Endothelial cell of umbilical vein (primary cell): ENCODE data around the gene LDAF1. TPM values are rescaled to one million over a fixed set of nuclear protein-coding genes. Genes with fewer than 3 reads are reported as not detected.

ENCODE experiments used
- BruUV-seq: library from RNA; stranded (reverse); fragments of 400-500 nt; replicated peaks from 2 replicates; lab custom pipeline; 2021; lab: Mats Ljungman, UMichigan
- CTCF ChIA-PET: fragments of 300-600, 350-600 bp; sonication (Branson Sonifier 250); formaldehyde crosslinking; loops from one replicate; lab custom pipeline; 2021; ENCODE audit warnings: antibody characterized with exemption, inconsistent platforms; lab: Charles Lee
- POLR2A ChIA-PET: fragments of 300-600, 350-600 bp; sonication (Branson Sonifier 250); formaldehyde crosslinking; loops from one replicate; lab custom pipeline; 2021; ENCODE audit warnings: antibody characterized with exemption, inconsistent platforms; lab: Charles Lee
- DNase-seq: peaks from one replicate; pipeline ENCODE4 v3.0.0-alpha.2; 2011; ENCODE audit warnings: low read depth, low spot score
- FAIRE-seq: peaks from 2 replicates; lab custom pipeline; 2011; peaks lifted over from hg19 to GRCh38; lab: Jason Lieb, UNC
- H2AFZ ChIP-seq: 2 replicates; pipeline ENCODE4 v1.6.0; 2012; ENCODE audit warnings: low read depth, low read length, control low read depth, inconsistent platforms
- H3K27ac ChIP-seq: 2 replicates; pipeline ENCODE4 v1.5.1; 2011; ENCODE audit warnings: low read depth, mild to moderate bottlenecking, control low read depth, low read length, moderate library complexity; ENCODE audit not compliant: insufficient read depth
- H3K27me3 ChIP-seq, 2 experiments: 2 replicates each; pipeline versions ENCODE4 v1.6.0 to v1.6.1; 2011; ENCODE audit warnings: low read length in 2 of 2, mixed read lengths in 1 of 2; ENCODE audit not compliant: control insufficient read depth in 2 of 2, insufficient read depth in 2 of 2
- H3K36me3 ChIP-seq, 2 experiments: 2 replicates in 1 of 2; 3 replicates in 1 of 2; pipeline ENCODE4 v1.5.1; 2011; ENCODE audit warnings: low read length in 2 of 2, mild to moderate bottlenecking in 1 of 2, moderate library complexity in 1 of 2; ENCODE audit not compliant: control insufficient read depth in 2 of 2, insufficient read depth in 2 of 2; ENCODE audit errors: extremely low read depth in 1 of 2
- H3K4me1 ChIP-seq: 3 replicates; pipeline ENCODE4 v1.5.1; 2011; ENCODE audit warnings: mild to moderate bottlenecking, low read length; ENCODE audit not compliant: control insufficient read depth, insufficient read depth; ENCODE audit errors: extremely low read depth
- H3K4me2 ChIP-seq: 2 replicates; pipeline ENCODE4 v1.6.1; 2011; ENCODE audit warnings: low read length, control low read depth, mixed read lengths; ENCODE audit not compliant: insufficient read depth
- H3K4me3 ChIP-seq, 3 experiments: fragments of 200-600 bp in 1 of 3; sonication (generic), shearing (Covaris generic) in 1 of 3; replicated peaks in 1 of 3; 2 replicates each; pipeline ENCODE4 v1.5.1; 2011 to 2016; ENCODE audit warnings: control low read depth in 3 of 3, low read length in 3 of 3, mild to moderate bottlenecking in 2 of 3, inconsistent platforms in 1 of 3, low read depth in 1 of 3, moderate library complexity in 1 of 3; ENCODE audit not compliant: insufficient read depth in 1 of 3
- H3K79me2 ChIP-seq: 2 replicates; pipeline ENCODE4 v1.6.0; 2012; ENCODE audit warnings: low read length, inconsistent platforms; ENCODE audit not compliant: control insufficient read depth, insufficient read depth
- H3K9ac ChIP-seq: replicated peaks from 2 replicates; pipeline ENCODE3; 2011; ENCODE audit warnings: low read length, control low read depth; ENCODE audit not compliant: insufficient read depth; ENCODE audit errors: extremely low read depth
- H3K9me1 ChIP-seq: replicated peaks from 3 replicates; pipeline ENCODE4 v1.6.0; 2011; ENCODE audit warnings: mild to moderate bottlenecking, low read length; ENCODE audit not compliant: control insufficient read depth, insufficient read depth; ENCODE audit errors: extremely low read depth
- H3K9me3 ChIP-seq: replicated peaks from 2 replicates; pipeline ENCODE4 v1.5.1; 2012; ENCODE audit warnings: low read length, inconsistent platforms; ENCODE audit not compliant: control insufficient read depth, insufficient read depth
- H4K20me1 ChIP-seq: replicated peaks from 2 replicates; pipeline ENCODE3; 2011; ENCODE audit warnings: mild to moderate bottlenecking, low read length; ENCODE audit not compliant: control insufficient read depth, insufficient read depth; ENCODE audit errors: extremely low read depth
- EZH2 ChIP-seq: IDR thresholded peaks from 2 replicates; pipeline ENCODE4 v1.6.1; 2012; ENCODE audit warnings: borderline replicate concordance, low read depth, mild to moderate bottlenecking, moderate library complexity, low read length, inconsistent platforms; ENCODE audit not compliant: severe bottlenecking
- FOS ChIP-seq: IDR thresholded peaks from 2 replicates; pipeline ENCODE4 v1.6.1; 2011; ENCODE audit warnings: mild to moderate bottlenecking, low read length, moderate library complexity, borderline replicate concordance; ENCODE audit not compliant: insufficient read depth
- GATA2 ChIP-seq: IDR thresholded peaks from 2 replicates; pipeline ENCODE4 v1.7.0; 2011; ENCODE audit warnings: low read depth, mild to moderate bottlenecking, moderate library complexity, mixed read lengths, low read length; ENCODE audit not compliant: insufficient read length, insufficient read depth
- JUN ChIP-seq: IDR thresholded peaks from 2 replicates; pipeline ENCODE4 v1.6.1; 2011; ENCODE audit warnings: borderline replicate concordance, low read depth; ENCODE audit not compliant: insufficient read length, insufficient read depth
- MAX ChIP-seq: IDR thresholded peaks from 2 replicates; pipeline ENCODE4 v1.6.1; 2011; ENCODE audit not compliant: insufficient read depth, insufficient read length
- MYC ChIP-seq: IDR thresholded peaks from one replicate; pipeline ENCODE4 v1.6.1; 2011; ENCODE audit warnings: mild to moderate bottlenecking, low read depth, low read length
- POLR2A ChIP-seq: IDR thresholded peaks from 2 replicates; pipeline ENCODE4 v1.6.1; 2012; ENCODE audit warnings: low read depth, mild to moderate bottlenecking, control low read depth, low read length
- POLR2AphosphoS5 ChIP-seq: IDR thresholded peaks from 2 replicates; pipeline ENCODE4 v1.6.1; 2012; ENCODE audit warnings: low read depth, mild to moderate bottlenecking, control low read depth, low read length, moderate library complexity; ENCODE audit not compliant: insufficient read depth
- dilution Hi-C: fragments of 300-500 bp; cut with MboI; formaldehyde crosslinking; loops from one replicate; pipeline ENCODE4 v1.15.0; 2019; ENCODE audit warnings: low sequenced_read_pairs; ENCODE audit not compliant: extremely low pct_ligation_motif_present
- intact Hi-C: fragments of 100-400 bp; cut with micrococcal nuclease; formaldehyde crosslinking; loops from one replicate; pipeline ENCODE4 v1.10.0; 2022
- polyA plus RNA-seq, 4 experiments: library from polyadenylated mRNA; depleted of rRNA in 3 of 4; stranded (reverse) in 3 of 4; unstranded in 1 of 4; fragments of >200 nt; gene quantifications; 2 replicates each; pipeline versions ENCODE4 v1.2.1 to v1.2.3, GENCODE V29; 2011 to 2012; ENCODE audit warnings: missing spikeins in 1 of 4
- total RNA-seq: library from RNA; stranded (reverse); gene quantifications from 2 replicates; pipeline ENCODE4 v1.2.3, GENCODE V29; 2021
- TF ChIP-seq, protein P1 (sequence below), 2 donors: IDR thresholded peaks; 1 replicate in 1 of 2; 2 replicates in 1 of 2; pipeline ENCODE4 v1.5.1; 2011; ENCODE audit warnings: low read length in 2 of 2, mild to moderate bottlenecking in 2 of 2, moderate library complexity in 2 of 2, control low read depth in 1 of 2, inconsistent platforms in 1 of 2, low read depth in 1 of 2; ENCODE audit not compliant: insufficient read depth in 1 of 2; ENCODE audit errors: extremely low read depth in 1 of 2

Gene LDAF1
- total and polyA plus RNA-seq, 2 donors (not counting 3 experiments of a cell fraction or from before 2014, with no cell fraction given): 20.4 to 37.5 TPM

DNA sequence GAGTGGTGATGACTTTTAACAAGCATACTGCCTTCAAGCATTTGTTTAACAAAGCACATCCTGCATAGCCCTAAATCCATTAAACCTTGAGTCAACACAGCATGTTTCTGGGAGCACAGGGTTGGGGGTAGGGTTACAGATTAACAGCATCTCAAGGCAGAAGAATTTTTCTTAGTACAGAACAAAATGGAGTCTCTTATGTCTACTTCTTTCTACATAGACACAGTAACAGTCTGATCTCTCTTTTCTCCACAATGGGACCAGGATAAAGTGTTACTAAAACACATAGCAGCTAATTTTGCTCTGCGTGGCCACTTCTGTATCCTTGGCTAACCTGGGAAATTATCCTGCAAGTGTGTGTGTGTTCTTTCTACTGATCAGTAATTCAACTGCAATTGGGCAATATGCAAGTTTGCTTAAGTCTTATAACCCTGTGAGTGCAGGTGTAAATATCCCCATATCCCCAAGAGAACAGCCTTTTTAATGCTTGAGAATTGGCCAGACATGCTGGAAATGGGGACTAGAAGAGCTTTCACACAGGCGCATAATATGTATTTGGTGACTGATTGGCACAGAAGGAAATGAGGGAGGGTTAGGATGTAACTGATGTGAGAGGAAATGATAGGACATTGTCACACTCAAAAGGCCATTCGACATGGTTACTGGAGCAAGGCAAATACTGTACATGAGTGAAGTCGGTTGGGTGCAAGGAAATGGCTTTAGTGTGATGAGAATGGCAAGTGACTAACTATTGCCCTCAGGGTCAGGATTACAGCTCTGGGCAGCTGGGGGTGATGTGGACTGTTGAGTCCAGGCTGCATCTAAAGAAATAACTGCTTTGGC lies 64.2 kb downstream of the LDAF1 start:
- FAIRE-seq: no peak
- no peak for DNase-seq
- no peaks in the 10 kb centered on the region for H4K20me1 ChIP-seq
- no peaks in the 10 kb centered on the region for H3K4me1 ChIP-seq
- H3K36me3 ChIP-seq: no peaks in the 10 kb centered on the region
- H3K9ac ChIP-seq: no peak overlapping the region
- CTCF ChIA-PET: no interaction called here
- dilution Hi-C loops (no loop called here), intact Hi-C loops (no loop called here)
- H3K9me1 ChIP-seq: no peaks in the 10 kb centered on the region
- H3K9me3 ChIP-seq: no peaks in the 10 kb centered on the region
- no TSS peak for BruUV-seq
- H3K27me3 ChIP-seq: peaks cover 10 to 14% of the 10 kb centered on the region in 2 experiments
- H3K79me2 ChIP-seq: no peaks in the 10 kb centered on the region
- no peak overlapping the region for H3K4me2 ChIP-seq
- no peak for TF ChIP-seq MAX
- TF ChIP-seq POLR2AphosphoS5: no peak
- TF ChIP-seq, protein P1, sequence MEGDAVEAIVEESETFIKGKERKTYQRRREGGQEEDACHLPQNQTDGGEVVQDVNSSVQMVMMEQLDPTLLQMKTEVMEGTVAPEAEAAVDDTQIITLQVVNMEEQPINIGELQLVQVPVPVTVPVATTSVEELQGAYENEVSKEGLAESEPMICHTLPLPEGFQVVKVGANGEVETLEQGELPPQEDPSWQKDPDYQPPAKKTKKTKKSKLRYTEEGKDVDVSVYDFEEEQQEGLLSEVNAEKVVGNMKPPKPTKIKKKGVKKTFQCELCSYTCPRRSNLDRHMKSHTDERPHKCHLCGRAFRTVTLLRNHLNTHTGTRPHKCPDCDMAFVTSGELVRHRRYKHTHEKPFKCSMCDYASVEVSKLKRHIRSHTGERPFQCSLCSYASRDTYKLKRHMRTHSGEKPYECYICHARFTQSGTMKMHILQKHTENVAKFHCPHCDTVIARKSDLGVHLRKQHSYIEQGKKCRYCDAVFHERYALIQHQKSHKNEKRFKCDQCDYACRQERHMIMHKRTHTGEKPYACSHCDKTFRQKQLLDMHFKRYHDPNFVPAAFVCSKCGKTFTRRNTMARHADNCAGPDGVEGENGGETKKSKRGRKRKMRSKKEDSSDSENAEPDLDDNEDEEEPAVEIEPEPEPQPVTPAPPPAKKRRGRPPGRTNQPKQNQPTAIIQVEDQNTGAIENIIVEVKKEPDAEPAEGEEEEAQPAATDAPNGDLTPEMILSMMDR (IDR thresholded peaks at IDR 0.05; ENCODE audit: extremely low read depth in 1 of 2, insufficient read depth in 1 of 2, low read depth in 1 of 2, low read length in 2 of 2): no peak
- no peak for TF ChIP-seq GATA2
- TF ChIP-seq POLR2A: no peak
- no peak for TF ChIP-seq EZH2
- TF ChIP-seq JUN: no peak
- no peak for TF ChIP-seq MYC
- TF ChIP-seq FOS: no peak
- POLR2A ChIA-PET: no interaction called here
- H3K27ac ChIP-seq: no peak overlapping the region
- no peak overlapping the region for H2AFZ ChIP-seq
- no peak overlapping the region for H3K4me3 ChIP-seq
